IMR-90 (cell line): ENCODE measurements around the gene TET1. TPM values are rescaled to one million over a fixed set of nuclear protein-coding genes. Genes with fewer than 3 reads are reported as not detected.

Experiments
- ATAC-seq: fragments of 200-7000 bp; cut with Tn5 transposase; 2 replicates; pipeline ENCODE4 v1.9.1; 2020; ENCODE audit warnings: low read depth, mild to moderate bottlenecking, moderate library complexity
- BruUV-seq: library from RNA; stranded (reverse); fragments of 400-500 nt; replicated peaks from 2 replicates; lab custom pipeline; 2021; lab: Mats Ljungman, UMichigan
- CTCF ChIA-PET: fragments of 300-600 bp; formaldehyde crosslinking; extraction: SDS; loops from one replicate; lab custom pipeline; 2021; ENCODE audit warnings: antibody characterized with exemption; lab: Yijun Ruan, JAX
- POLR2A ChIA-PET: fragments of 300-600 bp; sonication (Branson Sonifier 250); formaldehyde crosslinking; loops from one replicate; lab custom pipeline; 2022; ENCODE audit warnings: antibody characterized with exemption; ENCODE audit not compliant: unreplicated experiment; lab: Charles Lee
- DNase-seq: peaks from one replicate; pipeline ENCODE4 v3.0.0; 2013
- H2AFZ ChIP-seq: replicated peaks from 2 replicates; pipeline ENCODE3; 2013; ENCODE audit warnings: low read length, mild to moderate bottlenecking; ENCODE audit not compliant: poor library complexity
- H2AK5ac ChIP-seq: 2 replicates; pipeline ENCODE4 v1.6.1; 2013; ENCODE audit warnings: low read depth, low read length, inconsistent platforms
- H2AK9ac ChIP-seq: replicated peaks from 2 replicates; pipeline ENCODE3; 2013; ENCODE audit warnings: mild to moderate bottlenecking, low read depth, low read length, moderate library complexity; ENCODE audit not compliant: poor library complexity
- H2BK120ac ChIP-seq: 2 replicates; pipeline ENCODE4 v1.6.1; 2013; ENCODE audit warnings: low read depth, low read length, inconsistent platforms
- H2BK15ac ChIP-seq: 3 replicates; pipeline ENCODE4 v1.6.1; 2013; ENCODE audit warnings: low read depth, low read length, inconsistent platforms
- H2BK20ac ChIP-seq: 2 replicates; pipeline ENCODE4 v1.6.1; 2013; ENCODE audit warnings: low read depth, mild to moderate bottlenecking, inconsistent platforms, low read length, moderate library complexity
- H2BK5ac ChIP-seq: 2 replicates; pipeline ENCODE4 v1.6.1; 2013; ENCODE audit warnings: mild to moderate bottlenecking, low read depth, low read length, inconsistent platforms; ENCODE audit not compliant: poor library complexity, severe bottlenecking
- H3K14ac ChIP-seq: replicated peaks from 2 replicates; pipeline ENCODE4 v1.6.1; 2013; ENCODE audit warnings: low read depth, low read length, inconsistent platforms
- H3K18ac ChIP-seq: 2 replicates; pipeline ENCODE4 v1.6.1; 2013; ENCODE audit warnings: low read depth, low read length, control low read depth
- H3K23ac ChIP-seq: 2 replicates; pipeline ENCODE4 v1.6.1; 2013; ENCODE audit warnings: low read depth, low read length, inconsistent platforms
- H3K27ac ChIP-seq: 2 replicates; pipeline ENCODE4 v1.5.1; 2013; ENCODE audit warnings: mild to moderate bottlenecking, control low read depth, low read length; ENCODE audit not compliant: insufficient read depth
- H3K27me3 ChIP-seq: 2 replicates; pipeline ENCODE4 v1.6.1; 2013; ENCODE audit warnings: low read length; ENCODE audit not compliant: control insufficient read depth, insufficient read depth
- H3K36me3 ChIP-seq: 2 replicates; pipeline ENCODE4 v1.6.1; 2013; ENCODE audit warnings: low read length, mixed read lengths; ENCODE audit not compliant: control insufficient read depth, insufficient read depth
- H3K4ac ChIP-seq: 2 replicates; pipeline ENCODE4 v1.6.1; 2013; ENCODE audit warnings: low read depth, low read length, inconsistent platforms
- H3K4me1 ChIP-seq: 2 replicates; pipeline ENCODE4 v1.6.1; 2013; ENCODE audit warnings: low read length, mixed read lengths; ENCODE audit not compliant: control insufficient read depth, insufficient read depth
- H3K4me2 ChIP-seq: 2 replicates; pipeline ENCODE4 v1.6.1; 2013; ENCODE audit warnings: low read depth, mild to moderate bottlenecking, control low read depth, low read length, moderate library complexity
- H3K4me3 ChIP-seq: 2 replicates; pipeline ENCODE4 v1.5.1; 2013; ENCODE audit warnings: low read depth, mild to moderate bottlenecking, control low read depth, low read length, moderate library complexity; ENCODE audit not compliant: insufficient read depth
- H3K56ac ChIP-seq: 2 replicates; pipeline ENCODE4 v1.6.1; 2013; ENCODE audit warnings: low read length, inconsistent platforms; ENCODE audit not compliant: insufficient read depth; ENCODE audit errors: extremely low read depth
- H3K79me1 ChIP-seq, 2 experiments: 2 replicates each; pipeline ENCODE4 v1.6.1; 2013; ENCODE audit warnings: low read length in 2 of 2, inconsistent platforms in 1 of 2, low read depth in 1 of 2
- H3K9ac ChIP-seq: 2 replicates; pipeline ENCODE4 v1.6.1; 2013; ENCODE audit warnings: low read depth, low read length, control low read depth
- H3K9me1 ChIP-seq: 2 replicates; pipeline ENCODE4 v1.6.1; 2013; ENCODE audit warnings: low read length, inconsistent platforms; ENCODE audit not compliant: insufficient read depth
- H3K9me3 ChIP-seq: 2 replicates; pipeline ENCODE4 v1.6.1; 2013; ENCODE audit warnings: low read length; ENCODE audit not compliant: control insufficient read depth, insufficient read depth
- H4K20me1 ChIP-seq: 2 replicates; pipeline ENCODE4 v1.6.1; 2013; ENCODE audit warnings: low read length, inconsistent platforms; ENCODE audit not compliant: insufficient read depth
- H4K5ac ChIP-seq: 2 replicates; pipeline ENCODE4 v1.6.1; 2013; ENCODE audit warnings: mild to moderate bottlenecking, low read depth, low read length, control low read depth
- H4K8ac ChIP-seq, 2 experiments: 2 replicates each; pipeline ENCODE4 v1.6.1; 2013; ENCODE audit warnings: low read depth in 2 of 2, low read length in 2 of 2, control low read depth in 1 of 2, inconsistent platforms in 1 of 2
- H4K91ac ChIP-seq: 2 replicates; pipeline ENCODE4 v1.6.1; 2013; ENCODE audit warnings: low read depth, low read length, inconsistent platforms; ENCODE audit not compliant: insufficient read depth
- CEBPB ChIP-seq: IDR thresholded peaks from 2 replicates; pipeline ENCODE4 v1.6.1; 2012; ENCODE audit warnings: low read depth, low read length, improper control_type of control experiment
- CHD1 ChIP-seq: IDR thresholded peaks from 2 replicates; pipeline ENCODE4 v1.6.1; 2012; ENCODE audit warnings: low read depth, low read length, improper control_type of control experiment
- ELK1 ChIP-seq: fragments of 150-350 bp; IDR thresholded peaks from 2 replicates; pipeline ENCODE4 v1.6.1; 2016; ENCODE audit warnings: low read depth, mild to moderate bottlenecking, low read length, moderate library complexity, borderline replicate concordance
- FOS ChIP-seq: fragments of 150-350 bp; IDR thresholded peaks from 2 replicates; pipeline ENCODE4 v1.6.1; 2016; ENCODE audit warnings: low read depth, low read length
- MAFK ChIP-seq: IDR thresholded peaks from 2 replicates; pipeline ENCODE4 v1.6.1; 2012; ENCODE audit warnings: low read depth, low read length, improper control_type of control experiment
- MAZ ChIP-seq: IDR thresholded peaks from 2 replicates; pipeline ENCODE4 v1.6.1; 2012; ENCODE audit warnings: low read depth, mild to moderate bottlenecking, low read length, improper control_type of control experiment, moderate library complexity, borderline replicate concordance
- MXI1 ChIP-seq: IDR thresholded peaks from 2 replicates; pipeline ENCODE4 v1.6.1; 2012; ENCODE audit warnings: low read depth, mild to moderate bottlenecking, low read length, moderate library complexity, borderline replicate concordance
- NFE2L2 ChIP-seq: fragments of 150-350 bp; IDR thresholded peaks from 2 replicates; pipeline ENCODE4 v1.6.1; 2016; ENCODE audit warnings: low read depth, mild to moderate bottlenecking, low read length
- RAD21 ChIP-seq: IDR thresholded peaks from 2 replicates; pipeline ENCODE4 v1.6.1; 2012; ENCODE audit warnings: low read length, improper control_type of control experiment
- RCOR1 ChIP-seq: IDR thresholded peaks from 2 replicates; pipeline ENCODE4 v1.6.1; 2012; ENCODE audit warnings: mild to moderate bottlenecking, low read length, improper control_type of control experiment; ENCODE audit not compliant: insufficient replicate concordance
- RFX5 ChIP-seq: IDR thresholded peaks from 2 replicates; pipeline ENCODE4 v1.8.0; 2012; ENCODE audit warnings: low read depth, mild to moderate bottlenecking, low read length, moderate library complexity
- SMC3 ChIP-seq: fragments of 150-350 bp; IDR thresholded peaks from 2 replicates; pipeline ENCODE4 v1.6.1; 2016; ENCODE audit warnings: low read depth, mild to moderate bottlenecking, antibody characterized with exemption, low read length, moderate library complexity
- USF2 ChIP-seq: fragments of 150-350 bp; IDR thresholded peaks from 2 replicates; pipeline ENCODE4 v1.6.1; 2017; ENCODE audit warnings: mild to moderate bottlenecking, antibody characterized with exemption, low read length, low read depth
- WGBS, 2 experiments: methylation state at CpG; one replicate each; pipeline versions ENCODE4 v1.1.5 to v1.1.7; 2013; ENCODE audit warnings: missing lambda C conversion rate in 2 of 2; ENCODE audit not compliant: insufficient read length in 1 of 2; ENCODE audit errors: extremely low coverage in 2 of 2; 5-methylcytosine and 5-hydroxymethylcytosine counted together
- dilution Hi-C: fragments of 300-500 bp; cut with HindIII; formaldehyde crosslinking; loops from one replicate; pipeline ENCODE4 v1.14.3; 2018; ENCODE audit warnings: low sequenced_read_pairs; ENCODE audit not compliant: unreplicated experiment
- in situ Hi-C: fragments of 300-500 bp; cut with MboI; formaldehyde crosslinking; loops from 3 replicates; pipeline ENCODE4 v1.14.3; 2019; ENCODE audit warnings: low sequenced_read_pairs, inconsistent platforms, mixed read lengths
- intact Hi-C: fragments of 100-400 bp; cut with micrococcal nuclease; formaldehyde crosslinking; loops from 2 replicates; pipeline ENCODE4 v1.10.0; 2022
- polyA plus RNA-seq, 3 experiments: library from polyadenylated mRNA; depleted of rRNA; stranded (reverse); fragments of >200 nt; gene quantifications; 2 replicates each; pipeline ENCODE4 v1.2.3, GENCODE V29; 2012; ENCODE audit warnings: low replicate concordance in 1 of 3
- total RNA-seq: library from RNA; depleted of rRNA; stranded (reverse); fragments of >200 nt; gene quantifications from 2 replicates; pipeline ENCODE4 v1.2.3, GENCODE V29; 2012

The TET1 gene
- total and polyA plus RNA-seq, 2 of the 4 experiments (the other 2 are of a cell fraction): 1.0 to 4.3 TPM

GRCh38 chr10:68734349-68734748 is 174.2 kb downstream of the TET1 start:
- Histone ChIP-seq H3K56ac (no peak overlapping the region), H3K4me2 (no peak overlapping the region), H4K5ac (no peak overlapping the region), H3K79me1 (peaks cover 26 to 55% of the 10 kb centered on the region in 2 experiments), H4K8ac (no peak overlapping the region), H3K18ac (no peak overlapping the region), H3K23ac (no peak overlapping the region; the same call in 1 of the 2 replicates), H2BK20ac (no peak overlapping the region), H3K4me3 (no peak overlapping the region), H2BK120ac (no peak overlapping the region), H4K20me1 (peaks cover 8% of the 10 kb centered on the region), H3K14ac (no peak overlapping the region), H3K9me1 (peaks cover 6% of the 10 kb centered on the region), H2AFZ (no peak overlapping the region), H4K91ac (no peak overlapping the region), H3K36me3 (peaks cover 62% of the 10 kb centered on the region), H3K4ac (no peak overlapping the region), H3K4me1 (no peaks in the 10 kb centered on the region), H3K27me3 (no peaks in the 10 kb centered on the region), H2AK5ac (no peak overlapping the region), H2BK5ac (no peak overlapping the region), H2AK9ac (no peak overlapping the region), H3K9me3 (no peaks in the 10 kb centered on the region), H2BK15ac (no peak overlapping the region), H3K9ac (no peak overlapping the region), H3K27ac (no peak overlapping the region)
- WGBS, 2 experiments: 95% methylated on average over 3 of the region's 7 CpGs; no CpG with 5 or more reads in 1 of the 2 experiments
- DNase-seq (no peak), ATAC-seq (no peak)
- CTCF ChIA-PET: no interaction called here
- intact Hi-C loops (no loop called here), in situ Hi-C loops (no loop called here), dilution Hi-C loops (no loop called here)
- POLR2A ChIA-PET: no interaction called here
- TF ChIP-seq NFE2L2: no peak
- no peak for TF ChIP-seq MXI1
- no peak for TF ChIP-seq CEBPB
- no peak for TF ChIP-seq ELK1
- TF ChIP-seq MAFK: no peak
- no peak for TF ChIP-seq RAD21
- TF ChIP-seq RFX5: no peak
- no peak for TF ChIP-seq USF2
- TF ChIP-seq MAZ: no peak
- no peak for TF ChIP-seq SMC3
- TF ChIP-seq FOS: no peak
- TF ChIP-seq CHD1: no peak
- no peak for TF ChIP-seq RCOR1
- BruUV-seq: no TSS peak
